HCEC 1CT (cell line): ENCODE data around the gene HNRNPK.

Experiments
- DNase-seq: peaks from one replicate; pipeline ENCODE4 v3.0.0-alpha.2; 2017

Gene HNRNPK

GRCh38 chr9:83932851-83933250 is 47.2 kb downstream of the HNRNPK start:
- DNase-seq = no peak

- peak; percentile 3 for DNase-seq
These were observed 48.0 kb downstream of the HNRNPK start for GRCh38 chr9:83932011-83932410.

- DNase-seq = no peak
These were observed 49.1 kb downstream of the HNRNPK start for GRCh38 chr9:83930881-83931280.

GRCh38 chr9:83927591-83927990 is 52.4 kb downstream of the HNRNPK start:
- DNase-seq = no peak

- DNase-seq = peak; percentile 97
These were observed 58.9 kb downstream of the HNRNPK start, which contains the start of gene KIF27 for GRCh38 chr9:83920927-83921707. TSS of gene KIF27 (minus strand) at chr9:83921432. CDS start at chr9:83915591, 5,841 bp downstream.

GRCh38 chr9:83920469-83920926 is 59.5 kb downstream of the HNRNPK start:
- DNase-seq = peak; percentile 45

GRCh38 chr9:83919111-83919510 is 60.9 kb downstream of the HNRNPK start:
- DNase-seq = no peak
